Panc1 (cell line): ENCODE data around the gene HS3ST5. TPM values are rescaled to one million over a fixed set of nuclear protein-coding genes. Genes with fewer than 3 reads are reported as not detected.

Experiments
- ATAC-seq: fragments of 200-7000 bp; cut with Tn5 transposase; 2 replicates; pipeline ENCODE4 v1.9.1; 2020; ENCODE audit warnings: mild to moderate bottlenecking, moderate library complexity
- BruUV-seq: library from RNA; stranded (reverse); fragments of 400-500 nt; replicated peaks from 2 replicates; lab custom pipeline; 2021; lab: Mats Ljungman, UMichigan
- CTCF ChIA-PET: fragments of 300-600 bp; sonication (Branson Sonifier 250); formaldehyde crosslinking; loops from one replicate; lab custom pipeline; 2022; ENCODE audit warnings: antibody characterized with exemption; lab: Charles Lee
- POLR2A ChIA-PET: fragments of 300-600 bp; sonication (Branson Sonifier 250); formaldehyde crosslinking; loops from one replicate; lab custom pipeline; 2022; ENCODE audit warnings: antibody characterized with exemption; lab: Charles Lee
- DNase-seq: peaks from one replicate; pipeline ENCODE4 v3.0.0-alpha.2; 2010; ENCODE audit warnings: low read depth, low spot score
- H3K27ac ChIP-seq: 2 replicates; pipeline ENCODE4 v1.5.1; 2011; ENCODE audit warnings: mild to moderate bottlenecking, low read length, inconsistent platforms
- H3K27me3 ChIP-seq: fragments of 200-500 bp; sonication (Bioruptor generic); 2 replicates; pipeline ENCODE4 v1.6.0; 2014; ENCODE audit warnings: low read length, inconsistent platforms; ENCODE audit not compliant: control insufficient read depth, insufficient read depth
- H3K36me3 ChIP-seq: fragments of 200-500 bp; sonication (Bioruptor generic); 2 replicates; pipeline ENCODE4 v1.5.1; 2014; ENCODE audit warnings: inconsistent platforms, mild to moderate bottlenecking, low read length, moderate library complexity; ENCODE audit not compliant: control insufficient read depth, insufficient read depth
- H3K4me1 ChIP-seq: 2 replicates; pipeline ENCODE4 v1.5.1; 2011; ENCODE audit warnings: inconsistent platforms, mild to moderate bottlenecking, low read length, moderate library complexity; ENCODE audit not compliant: control insufficient read depth, insufficient read depth
- H3K4me3 ChIP-seq, 2 experiments: 2 replicates each; pipeline ENCODE4 v1.5.1; 2011 to 2012; ENCODE audit warnings: low read depth in 2 of 2, low read length in 2 of 2, mild to moderate bottlenecking in 2 of 2, inconsistent platforms in 1 of 2, moderate library complexity in 1 of 2
- H3K9me3 ChIP-seq: fragments of 200-500 bp; sonication (Bioruptor generic); 2 replicates; pipeline ENCODE4 v1.5.1; 2014; ENCODE audit warnings: low read depth, mild to moderate bottlenecking, inconsistent platforms, low read length, moderate library complexity; ENCODE audit not compliant: control insufficient read depth, insufficient read depth
- CTCF ChIP-seq: fragments of 450-650 bp; IDR thresholded peaks from 2 replicates; pipeline ENCODE4 v1.5.1; 2017; ENCODE audit warnings: mild to moderate bottlenecking
- POLR2AphosphoS5 ChIP-seq: IDR thresholded peaks from 2 replicates; pipeline ENCODE4 v1.6.1; 2012; ENCODE audit warnings: mild to moderate bottlenecking, low read depth, low read length, moderate library complexity
- REST ChIP-seq, 2 experiments: IDR thresholded peaks; 2 replicates each; pipeline ENCODE4 v1.6.1; 2011 to 2012; ENCODE audit warnings: low read depth in 2 of 2, control low read depth in 1 of 2, low read length in 1 of 2, mild to moderate bottlenecking in 1 of 2, moderate library complexity in 1 of 2; ENCODE audit not compliant: insufficient read depth in 1 of 2
- SIN3A ChIP-seq: IDR thresholded peaks from 2 replicates; pipeline ENCODE4 v1.6.1; 2012; ENCODE audit warnings: low read depth, mild to moderate bottlenecking, low read length, moderate library complexity, borderline replicate concordance; ENCODE audit not compliant: insufficient read depth
- TCF7L2 ChIP-seq: IDR thresholded peaks from 2 replicates; pipeline ENCODE4 v1.6.1; 2011; ENCODE audit warnings: mild to moderate bottlenecking, low read depth, low read length, inconsistent platforms
- in situ Hi-C: cut with HindIII; loops from 2 replicates; pipeline ENCODE4 v1.10.0; 2016; ENCODE audit warnings: low sequenced_read_pairs, low pct_unique_long_range_greater_than_20kb
- intact Hi-C: fragments of 100-400 bp; cut with micrococcal nuclease; formaldehyde crosslinking; loops from one replicate; pipeline ENCODE4 v1.10.0; 2022; ENCODE audit not compliant: unreplicated experiment
- total RNA-seq: library from RNA; stranded (reverse); gene quantifications from one replicate; pipeline ENCODE4 v1.2.1, GENCODE V29; 2021; ENCODE audit not compliant: unreplicated experiment

HS3ST5 gene
- total RNA-seq, 1 experiment from 2014 or later = 0.05 TPM

GRCh38 chr6:114083251-114083650, 259.6 kb downstream of the HS3ST5 start:
- CTCF ChIA-PET = no interaction called here
- Histone ChIP-seq H3K4me3 (no peak overlapping the region), H3K27me3 (no peaks in the 10 kb centered on the region), H3K27ac (no peak overlapping the region), H3K4me1 (no peaks in the 10 kb centered on the region), H3K36me3 (no peaks in the 10 kb centered on the region), H3K9me3 (no peaks in the 10 kb centered on the region)
- no peak for DNase-seq
- in situ Hi-C loops = no loop called here
- intact Hi-C loops = no loop called here
- BruUV-seq = no TSS peak
- TF ChIP-seq REST (IDR thresholded peaks at IDR 0.05; ENCODE audit: insufficient read depth in 1 of 2, low read depth in 2 of 2, low read length in 1 of 2) (no peak), SIN3A (no peak), POLR2AphosphoS5 (no peak), CTCF (no peak), TCF7L2 (no peak)
- POLR2A ChIA-PET = no interaction called here
- ATAC-seq = no peak

- H3K27ac ChIP-seq = no peak overlapping the region
- POLR2A ChIA-PET = no interaction called here
- CTCF ChIA-PET = no interaction called here
- H3K4me3 ChIP-seq = no peak overlapping the region
- intact Hi-C loops = no loop called here
- no peak for ATAC-seq
- no peak for DNase-seq
- H3K4me1 ChIP-seq = no peaks in the 10 kb centered on the region
- in situ Hi-C loops = no loop called here
- H3K27me3 ChIP-seq = no peaks in the 10 kb centered on the region
- no TSS peak for BruUV-seq
- no peaks in the 10 kb centered on the region for H3K36me3 ChIP-seq
- H3K9me3 ChIP-seq = no peaks in the 10 kb centered on the region
- TF ChIP-seq REST (IDR thresholded peaks at IDR 0.05; ENCODE audit: insufficient read depth in 1 of 2, low read depth in 2 of 2, low read length in 1 of 2) = no peak
- TF ChIP-seq SIN3A = no peak
- no peak for TF ChIP-seq TCF7L2
- no peak for TF ChIP-seq CTCF
- no peak for TF ChIP-seq POLR2AphosphoS5
Observed at GRCh38 chr6:114081730-114082129, 261.1 kb downstream of the HS3ST5 start.
